Fibroblast of mammary gland (primary cell): Measurements from ENCODE around the gene ZFYVE28.

Experiments
- DNase-seq: peaks from one replicate; pipeline ENCODE4 v3.0.0-alpha.2; 2010; ENCODE audit warnings: low read depth
- H3K4me3 ChIP-seq: 2 replicates; pipeline ENCODE4 v1.5.1; 2011; ENCODE audit warnings: low read depth, mild to moderate bottlenecking, low read length, moderate library complexity; ENCODE audit not compliant: control insufficient read depth
- CTCF ChIP-seq: conservative IDR thresholded peaks from 2 replicates; pipeline ENCODE4 v1.5.1; 2011; ENCODE audit warnings: low read depth, low read length, inconsistent platforms; ENCODE audit not compliant: control insufficient read depth, insufficient read depth

ZFYVE28 gene

DNA sequence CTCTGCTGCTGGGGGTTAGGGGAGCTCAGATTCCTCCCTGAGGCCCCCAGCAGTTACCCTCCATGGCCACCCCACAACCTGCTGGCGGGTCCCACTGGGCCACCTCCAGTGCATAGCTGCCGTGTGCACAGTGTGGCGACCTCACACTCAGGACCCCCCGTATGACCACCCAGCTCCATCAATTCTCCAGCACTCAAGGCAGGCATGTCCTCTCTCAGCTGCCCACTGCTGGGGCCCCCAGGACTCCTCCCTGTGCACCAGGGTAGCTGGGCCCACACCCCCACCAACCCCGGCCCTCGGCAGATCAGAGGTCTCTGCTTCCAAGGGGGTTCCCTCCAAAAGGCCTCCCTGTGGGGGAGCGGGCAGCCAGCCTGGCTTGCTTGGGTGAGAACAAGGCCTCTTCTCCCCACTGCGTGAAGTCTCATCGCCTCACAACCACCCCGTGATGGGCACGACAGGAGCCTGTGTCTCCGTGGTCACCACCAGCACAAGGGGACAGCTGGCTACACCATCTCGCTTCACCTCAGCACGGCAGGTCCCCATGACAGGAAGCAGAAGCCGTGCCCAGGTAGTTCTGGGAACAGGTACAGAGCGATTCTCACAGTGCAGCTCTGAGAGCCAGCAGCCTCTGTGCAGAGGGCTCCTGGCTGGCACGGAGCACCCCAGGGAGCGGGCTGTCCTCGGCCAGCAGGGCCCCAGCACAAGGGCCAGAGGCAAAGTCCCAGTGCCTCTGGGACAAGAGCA is 171.9 kb downstream of the ZFYVE28 start:
- DNase-seq = no peak
- H3K4me3 ChIP-seq = no peak overlapping the region
- no peak for TF ChIP-seq CTCF

- no peak for TF ChIP-seq CTCF
- H3K4me3 ChIP-seq = no peak overlapping the region
- DNase-seq = no peak
Observed at GRCh38 chr4:2245787-2246275, 172.6 kb downstream of the ZFYVE28 start.

GRCh38 chr4:2245057-2245786 is 173.2 kb downstream of the ZFYVE28 start:
- TF ChIP-seq CTCF = no peak
- no peak for DNase-seq
- no peak overlapping the region for H3K4me3 ChIP-seq

- TF ChIP-seq CTCF = peak; percentile 38
- peak; percentile 66 for DNase-seq
- no peak overlapping the region for H3K4me3 ChIP-seq
Observed at GRCh38 chr4:2243681-2244380, 174.6 kb downstream of the ZFYVE28 start.

GRCh38 chr4:2241410-2242353 is 176.8 kb downstream of the ZFYVE28 start, which contains the start of the genes HAUS3 and POLN:
HAUS3 (minus strand) TSS chr4:2242121; CDS start chr4:2240946, 1,175 bp downstream.
POLN (minus strand) TSS chr4:2242121; CDS start chr4:2229231, 12,890 bp downstream.
- peak; percentile 97 for DNase-seq
- peak within 1 kb of the TSS; percentile 85 for H3K4me3 ChIP-seq
- TF ChIP-seq CTCF = no peak

DNA sequence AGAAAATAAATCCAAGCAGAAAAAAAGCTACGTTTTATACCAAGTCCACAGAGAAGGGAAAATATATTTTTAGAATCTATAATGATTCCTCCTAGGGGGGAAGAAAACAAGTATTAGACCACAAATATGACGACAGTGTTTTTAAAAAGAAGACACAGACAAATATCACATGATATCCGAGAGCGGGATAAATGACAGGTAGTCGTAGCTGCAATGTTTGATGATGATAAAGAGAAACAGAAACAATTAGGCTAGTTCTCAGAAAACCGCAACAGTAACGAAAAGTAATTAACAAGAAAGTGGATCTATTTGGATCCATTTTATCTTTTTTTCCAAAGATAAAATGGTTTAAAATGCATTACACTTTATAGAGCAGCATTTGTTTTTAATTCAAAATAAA is 177.4 kb downstream of the ZFYVE28 start:
- TF ChIP-seq CTCF = no peak
- peak overlapping the region; percentile 85 for H3K4me3 ChIP-seq
- no peak for DNase-seq
